ENCODE measurements around the gene SORL1-AS1.

GRCh38 chr11:121450401-121450800 lies 2.4 kb downstream of the SORL1-AS1 start:
- TF ChIP-seq POLR2AphosphoS5 (IDR thresholded peaks at IDR 0.05; ENCODE audit: low read depth, low read length) (no peak), POLR2A (IDR thresholded peaks at IDR 0.05; ENCODE audit: low read depth, low read length) (no peak)

All from GM12892 (cell line).